Measurements from ENCODE around the gene SYT14.

GRCh38 chr1:210098356-210098755, 160.3 kb downstream of the SYT14 start:
- TF ChIP-seq, protein P1, sequence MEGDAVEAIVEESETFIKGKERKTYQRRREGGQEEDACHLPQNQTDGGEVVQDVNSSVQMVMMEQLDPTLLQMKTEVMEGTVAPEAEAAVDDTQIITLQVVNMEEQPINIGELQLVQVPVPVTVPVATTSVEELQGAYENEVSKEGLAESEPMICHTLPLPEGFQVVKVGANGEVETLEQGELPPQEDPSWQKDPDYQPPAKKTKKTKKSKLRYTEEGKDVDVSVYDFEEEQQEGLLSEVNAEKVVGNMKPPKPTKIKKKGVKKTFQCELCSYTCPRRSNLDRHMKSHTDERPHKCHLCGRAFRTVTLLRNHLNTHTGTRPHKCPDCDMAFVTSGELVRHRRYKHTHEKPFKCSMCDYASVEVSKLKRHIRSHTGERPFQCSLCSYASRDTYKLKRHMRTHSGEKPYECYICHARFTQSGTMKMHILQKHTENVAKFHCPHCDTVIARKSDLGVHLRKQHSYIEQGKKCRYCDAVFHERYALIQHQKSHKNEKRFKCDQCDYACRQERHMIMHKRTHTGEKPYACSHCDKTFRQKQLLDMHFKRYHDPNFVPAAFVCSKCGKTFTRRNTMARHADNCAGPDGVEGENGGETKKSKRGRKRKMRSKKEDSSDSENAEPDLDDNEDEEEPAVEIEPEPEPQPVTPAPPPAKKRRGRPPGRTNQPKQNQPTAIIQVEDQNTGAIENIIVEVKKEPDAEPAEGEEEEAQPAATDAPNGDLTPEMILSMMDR (IDR thresholded peaks at IDR 0.05), result no peak
- no peak for TF ChIP-seq ZFX (IDR thresholded peaks at IDR 0.05; ENCODE audit: borderline replicate concordance)
